Osteoblast (primary cell): ENCODE data around the gene NRF1. TPM values are rescaled to one million over a fixed set of nuclear protein-coding genes. Genes with fewer than 3 reads are reported as not detected.

ENCODE experiments used
- DNase-seq: peaks from one replicate; pipeline ENCODE4 v3.0.0; 2011; ENCODE audit warnings: low spot score, mixed read lengths; ENCODE audit not compliant: insufficient read length; ENCODE audit errors: missing footprints
- H2AFZ ChIP-seq: 2 replicates; pipeline ENCODE4 v1.6.0; 2011; ENCODE audit warnings: mild to moderate bottlenecking, low read length
- H3K27ac ChIP-seq: 2 replicates; pipeline ENCODE4 v1.5.1; 2011; ENCODE audit warnings: mild to moderate bottlenecking, low read depth, low read length, moderate library complexity
- H3K27me3 ChIP-seq: 2 replicates; pipeline ENCODE4 v1.6.0; 2012; ENCODE audit warnings: mild to moderate bottlenecking, control low read depth, inconsistent platforms, low read length, moderate library complexity; ENCODE audit not compliant: insufficient read depth
- H3K36me3 ChIP-seq: 2 replicates; pipeline ENCODE4 v1.5.1; 2011; ENCODE audit warnings: mild to moderate bottlenecking, low read length, control low read depth, moderate library complexity; ENCODE audit not compliant: insufficient read depth
- H3K4me1 ChIP-seq: 2 replicates; pipeline ENCODE4 v1.5.1; 2011; ENCODE audit warnings: mild to moderate bottlenecking, low read length, control low read depth, moderate library complexity; ENCODE audit not compliant: insufficient read depth
- H3K4me2 ChIP-seq: 2 replicates; pipeline ENCODE4 v1.6.0; 2011; ENCODE audit warnings: mild to moderate bottlenecking, low read length; ENCODE audit not compliant: insufficient read depth
- H3K4me3 ChIP-seq: fragments of 200-600 bp; sonication (generic); 3 replicates; pipeline ENCODE4 v1.5.1; 2012; ENCODE audit warnings: mild to moderate bottlenecking, low read length, inconsistent platforms; ENCODE audit not compliant: insufficient read depth
- H3K79me2 ChIP-seq: 2 replicates; pipeline ENCODE4 v1.6.0; 2012; ENCODE audit warnings: mild to moderate bottlenecking, low read length, control low read depth, inconsistent platforms; ENCODE audit not compliant: insufficient read depth
- H3K9me3 ChIP-seq: 2 replicates; pipeline ENCODE4 v1.5.1; 2011; ENCODE audit warnings: low read depth, low read length, control low read depth
- H4K20me1 ChIP-seq: 2 replicates; pipeline ENCODE4 v1.6.0; 2012; ENCODE audit warnings: mild to moderate bottlenecking, low read length, control low read depth; ENCODE audit not compliant: insufficient read depth
- CTCF ChIP-seq: IDR thresholded peaks from 2 replicates; pipeline ENCODE4 v1.5.1; 2011; ENCODE audit warnings: mild to moderate bottlenecking, low read depth, low read length, moderate library complexity; ENCODE audit errors: extremely low read depth
- total RNA-seq: library from RNA; depleted of rRNA; stranded (reverse); fragments of >200 nt; gene quantifications from 2 replicates; pipeline ENCODE4 v1.2.3, GENCODE V29; 2012

The NRF1 gene
- total RNA-seq, 1 donor = 14.8 TPM

GRCh38 chr7:129684777-129685176 is 73.3 kb downstream of the NRF1 start:
- DNase-seq = no peak
- Histone ChIP-seq H3K4me2 (no peak overlapping the region), H3K27ac (no peak overlapping the region), H3K9me3 (no peaks in the 10 kb centered on the region), H4K20me1 (no peaks in the 10 kb centered on the region), H3K79me2 (no peaks in the 10 kb centered on the region), H3K4me3 (no peak overlapping the region), H3K27me3 (no peaks in the 10 kb centered on the region), H3K4me1 (no peaks in the 10 kb centered on the region), H2AFZ (no peak overlapping the region), H3K36me3 (no peaks in the 10 kb centered on the region)
- no peak for TF ChIP-seq CTCF

DNA sequence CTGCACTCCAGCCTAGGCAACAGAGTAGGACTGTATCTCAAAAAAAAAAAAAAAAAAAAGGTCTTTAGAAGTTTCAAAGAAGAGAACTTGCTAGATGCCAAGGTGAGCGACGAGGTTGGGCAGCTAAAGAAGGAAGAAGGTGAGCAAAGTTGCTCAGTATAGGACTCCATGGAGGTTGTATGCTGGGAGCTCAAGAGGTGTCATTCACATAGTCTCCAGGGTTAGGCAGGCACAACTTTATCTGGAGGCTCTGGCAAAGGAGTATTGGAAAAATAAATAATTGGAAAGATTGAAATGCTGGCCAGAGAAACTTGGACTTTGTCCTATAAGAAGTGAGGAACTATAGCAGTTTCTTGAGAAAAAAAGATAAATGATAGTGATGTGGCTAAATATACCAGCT is 74.5 kb downstream of the NRF1 start:
- Histone ChIP-seq H3K4me2 (no peak overlapping the region), H3K4me3 (no peak overlapping the region), H3K36me3 (no peaks in the 10 kb centered on the region), H3K9me3 (no peaks in the 10 kb centered on the region), H3K79me2 (no peaks in the 10 kb centered on the region), H3K27ac (no peak overlapping the region), H3K27me3 (no peaks in the 10 kb centered on the region), H4K20me1 (no peaks in the 10 kb centered on the region), H3K4me1 (no peaks in the 10 kb centered on the region), H2AFZ (no peak overlapping the region)
- no peak for DNase-seq
- no peak for TF ChIP-seq CTCF

DNA sequence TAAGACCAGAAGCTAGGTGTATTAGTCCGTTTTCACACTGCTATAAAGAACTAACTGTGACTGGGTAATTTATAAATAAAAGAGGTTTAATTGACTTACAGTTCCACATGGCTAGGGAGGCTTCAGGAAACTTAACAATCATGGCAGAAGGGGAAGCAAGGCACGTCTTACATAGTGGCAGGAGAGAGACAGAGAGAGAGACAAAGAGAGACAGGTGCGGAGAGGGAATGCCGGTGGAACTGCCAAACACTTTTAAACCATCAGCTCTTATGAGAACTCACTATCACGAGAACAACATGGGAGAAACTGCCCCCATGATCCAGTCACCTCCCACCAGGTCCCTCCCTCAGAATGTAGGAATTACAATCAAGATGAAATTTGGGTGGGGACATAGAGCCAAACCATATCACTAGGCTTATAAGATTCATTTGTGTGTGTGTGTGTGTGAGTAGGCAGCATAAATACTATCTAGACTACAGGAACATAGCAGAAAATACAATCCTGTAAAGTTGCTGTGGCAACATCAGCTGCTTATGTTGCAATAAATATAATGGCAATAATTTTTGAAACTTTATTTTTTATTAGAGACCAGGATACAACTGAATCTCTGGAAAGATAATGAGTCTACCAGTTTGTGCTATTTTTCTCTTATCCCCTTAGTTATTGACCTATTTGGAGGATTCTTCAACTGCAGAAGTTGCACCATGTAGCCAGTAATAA is 77.1 kb downstream of the NRF1 start:
- H3K36me3 ChIP-seq = peaks cover 7% of the 10 kb centered on the region
- no peaks in the 10 kb centered on the region for H3K4me1 ChIP-seq
- H3K4me2 ChIP-seq = no peak overlapping the region
- TF ChIP-seq CTCF = no peak
- H3K4me3 ChIP-seq = no peak overlapping the region
- no peaks in the 10 kb centered on the region for H4K20me1 ChIP-seq
- H3K79me2 ChIP-seq = no peaks in the 10 kb centered on the region
- DNase-seq = no peak
- H2AFZ ChIP-seq = no peak overlapping the region
- no peak overlapping the region for H3K27ac ChIP-seq
- no peaks in the 10 kb centered on the region for H3K9me3 ChIP-seq
- no peaks in the 10 kb centered on the region for H3K27me3 ChIP-seq

GRCh38 chr7:129689995-129690581 is 78.6 kb downstream of the NRF1 start:
- H3K27me3 ChIP-seq = no peaks in the 10 kb centered on the region
- no peaks in the 10 kb centered on the region for H4K20me1 ChIP-seq
- no peak for TF ChIP-seq CTCF
- no peaks in the 10 kb centered on the region for H3K79me2 ChIP-seq
- no peak overlapping the region for H3K27ac ChIP-seq
- no peaks in the 10 kb centered on the region for H3K9me3 ChIP-seq
- peaks cover 7% of the 10 kb centered on the region for H3K36me3 ChIP-seq
- no peak overlapping the region for H2AFZ ChIP-seq
- no peak overlapping the region for H3K4me2 ChIP-seq
- no peaks in the 10 kb centered on the region for H3K4me1 ChIP-seq
- DNase-seq = no peak
- no peak overlapping the region for H3K4me3 ChIP-seq
